HEK293 (cell line): ENCODE measurements around the gene ANGPT4.

Source experiments
- CTCF ChIA-PET: fragments of 350-600 bp; formaldehyde crosslinking; extraction: SDS; loops from one replicate; lab custom pipeline; 2021; ENCODE audit warnings: antibody characterized with exemption; lab: Yijun Ruan, JAX
- POLR2A ChIA-PET: fragments of 300-600 bp; formaldehyde crosslinking; extraction: SDS; loops from one replicate; lab custom pipeline; 2020; ENCODE audit warnings: antibody characterized with exemption, inconsistent platforms; lab: Yijun Ruan, JAX
- H3K27ac ChIP-seq: fragments of 200-500 bp; sonication (Bioruptor generic); 2 replicates; pipeline ENCODE4 v1.5.1; 2014; ENCODE audit warnings: low read depth, low read length, control low read depth, inconsistent platforms; ENCODE audit errors: extremely low read depth
- H3K36me3 ChIP-seq, 2 experiments: fragments of 200-500 bp in 1 of 2; sonication (Bioruptor generic) in 1 of 2; 1 replicate in 1 of 2; 2 replicates in 1 of 2; pipeline ENCODE4 v1.5.1; 2014 to 2017; ENCODE audit warnings: inconsistent platforms in 2 of 2, low read length in 2 of 2; ENCODE audit not compliant: control insufficient read depth in 2 of 2, insufficient read depth in 1 of 2
- H3K4me1 ChIP-seq: fragments of 200-500 bp; sonication (Bioruptor generic); 2 replicates; pipeline ENCODE4 v1.5.1; 2014; ENCODE audit warnings: mild to moderate bottlenecking, low read length, inconsistent platforms; ENCODE audit not compliant: control insufficient read depth, insufficient read depth
- H3K4me3 ChIP-seq: 2 replicates; pipeline ENCODE4 v1.5.1; 2011; ENCODE audit warnings: low read depth, mild to moderate bottlenecking, control low read depth, low read length, moderate library complexity
- H3K9me3 ChIP-seq: fragments of 200-500 bp; sonication (Bioruptor generic); 2 replicates; pipeline ENCODE4 v1.5.1; 2014; ENCODE audit warnings: low read depth, low read length, inconsistent platforms; ENCODE audit not compliant: control insufficient read depth, insufficient read depth
- BCL11A ChIP-seq: fragments of 450-650 bp; formaldehyde crosslinking; IDR thresholded peaks from 2 replicates; pipeline ENCODE4 v1.5.1; 2016; ENCODE audit warnings: low read depth, missing biosample characterization, missing genetic modification characterization
- EGR2 ChIP-seq: fragments of 450-650 bp; formaldehyde crosslinking; IDR thresholded peaks from 2 replicates; pipeline ENCODE4 v1.5.1; 2016; ENCODE audit warnings: low read depth, missing biosample characterization, missing genetic modification characterization
- HOXC10 ChIP-seq: sonication (generic); formaldehyde crosslinking; IDR thresholded peaks from 2 replicates; pipeline ENCODE4 v1.8.1; 2023; ENCODE audit warnings: mild to moderate bottlenecking, missing genetic modification reagents
- IKZF3 ChIP-seq: fragments of 450-650 bp; IDR thresholded peaks from 2 replicates; pipeline ENCODE4 v1.5.0; 2018; ENCODE audit warnings: missing biosample characterization, mild to moderate bottlenecking, missing genetic modification characterization, moderate library complexity
- KLF10 ChIP-seq: fragments of 450-650 bp; IDR thresholded peaks from 2 replicates; pipeline ENCODE4 v1.5.1; 2018; ENCODE audit warnings: missing biosample characterization, mild to moderate bottlenecking, missing genetic modification characterization
- MZF1 ChIP-seq: fragments of 450-650 bp; formaldehyde crosslinking; IDR thresholded peaks from 2 replicates; pipeline ENCODE4 v1.5.1; 2017; ENCODE audit warnings: missing biosample characterization, missing genetic modification characterization, borderline replicate concordance
- WT1 ChIP-seq: fragments of 450-650 bp; formaldehyde crosslinking; IDR thresholded peaks from 2 replicates; pipeline ENCODE4 v1.5.1; 2016; ENCODE audit warnings: missing biosample characterization, missing genetic modification characterization
- ZBTB20 ChIP-seq: fragments of 450-650 bp; formaldehyde crosslinking; IDR thresholded peaks from 2 replicates; pipeline ENCODE4 v1.5.1; 2016; ENCODE audit warnings: missing biosample characterization, missing genetic modification characterization
- ZBTB49 ChIP-seq: fragments of 450-650 bp; formaldehyde crosslinking; IDR thresholded peaks from 2 replicates; pipeline ENCODE4 v1.5.1; 2016; ENCODE audit warnings: missing biosample characterization, missing genetic modification characterization, low read depth
- ZBTB8A ChIP-seq: fragments of 450-650 bp; formaldehyde crosslinking; IDR thresholded peaks from 2 replicates; pipeline ENCODE4 v1.5.1; 2016; ENCODE audit warnings: missing biosample characterization, missing genetic modification characterization
- ZFHX2 ChIP-seq: fragments of 450-650 bp; formaldehyde crosslinking; conservative IDR thresholded peaks from 2 replicates; pipeline ENCODE4 v1.5.1; 2016; ENCODE audit warnings: missing biosample characterization, missing genetic modification characterization
- ZNF138 ChIP-seq: fragments of 450-650 bp; formaldehyde crosslinking; IDR thresholded peaks from 2 replicates; pipeline ENCODE4 v1.5.1; 2016; ENCODE audit warnings: missing biosample characterization, missing genetic modification characterization, borderline replicate concordance
- ZNF2 ChIP-seq: fragments of 450-650 bp; formaldehyde crosslinking; IDR thresholded peaks from 2 replicates; pipeline ENCODE4 v1.5.1; 2016; ENCODE audit warnings: missing biosample characterization, missing genetic modification characterization
- ZNF223 ChIP-seq: fragments of 450-650 bp; formaldehyde crosslinking; IDR thresholded peaks from 2 replicates; pipeline ENCODE4 v1.5.1; 2016; ENCODE audit warnings: missing biosample characterization, missing genetic modification characterization
- ZNF24 ChIP-seq: fragments of 450-650 bp; formaldehyde crosslinking; IDR thresholded peaks from 2 replicates; pipeline ENCODE4 v1.5.1; 2016; ENCODE audit warnings: missing biosample characterization, missing genetic modification characterization
- ZNF26 ChIP-seq: fragments of 450-650 bp; formaldehyde crosslinking; IDR thresholded peaks from 2 replicates; pipeline ENCODE4 v1.5.1; 2016; ENCODE audit warnings: missing biosample characterization, missing genetic modification characterization
- ZNF302 ChIP-seq: fragments of 450-650 bp; formaldehyde crosslinking; IDR thresholded peaks from 2 replicates; pipeline ENCODE4 v1.5.1; 2016; ENCODE audit warnings: missing biosample characterization, missing genetic modification characterization, low read depth
- ZNF404 ChIP-seq: fragments of 450-650 bp; formaldehyde crosslinking; IDR thresholded peaks from 2 replicates; pipeline ENCODE4 v1.5.1; 2017; ENCODE audit warnings: missing biosample characterization, missing genetic modification characterization
- ZNF501 ChIP-seq: fragments of 450-650 bp; formaldehyde crosslinking; IDR thresholded peaks from 2 replicates; pipeline ENCODE4 v1.5.1; 2016; ENCODE audit warnings: missing biosample characterization, missing genetic modification characterization
- ZNF510 ChIP-seq: fragments of 450-650 bp; formaldehyde crosslinking; IDR thresholded peaks from 2 replicates; pipeline ENCODE4 v1.5.1; 2018; ENCODE audit warnings: mild to moderate bottlenecking, missing genetic modification characterization, missing biosample characterization; ENCODE audit not compliant: insufficient replicate concordance
- ZNF624 ChIP-seq: fragments of 450-650 bp; formaldehyde crosslinking; IDR thresholded peaks from 2 replicates; pipeline ENCODE4 v1.5.1; 2017; ENCODE audit warnings: missing biosample characterization, missing genetic modification characterization
- ZNF664 ChIP-seq: fragments of 450-650 bp; formaldehyde crosslinking; IDR thresholded peaks from 2 replicates; pipeline ENCODE4 v1.5.1; 2016; ENCODE audit warnings: missing biosample characterization, missing genetic modification characterization
- ZNF792 ChIP-seq: fragments of 450-650 bp; formaldehyde crosslinking; IDR thresholded peaks from 2 replicates; pipeline ENCODE4 v1.5.1; 2016; ENCODE audit warnings: missing biosample characterization, missing genetic modification characterization
- ZSCAN16 ChIP-seq: fragments of 450-650 bp; formaldehyde crosslinking; IDR thresholded peaks from 2 replicates; pipeline ENCODE4 v1.5.1; 2016; ENCODE audit warnings: missing biosample characterization, missing genetic modification characterization
- TF ChIP-seq, protein P1 (sequence below): fragments of 450-650 bp; formaldehyde crosslinking; IDR thresholded peaks from 2 replicates; pipeline ENCODE4 v1.5.1; 2016; ENCODE audit warnings: missing biosample characterization, missing genetic modification characterization
- TF ChIP-seq, protein P2 (sequence below): fragments of 450-650 bp; formaldehyde crosslinking; IDR thresholded peaks from 2 replicates; pipeline ENCODE4 v1.5.1; 2016; ENCODE audit warnings: missing biosample characterization, missing genetic modification characterization
- TF ChIP-seq, protein P3 (sequence below): fragments of 450-650 bp; formaldehyde crosslinking; IDR thresholded peaks from 2 replicates; pipeline ENCODE4 v1.5.1; 2016; ENCODE audit warnings: missing biosample characterization, missing genetic modification characterization

The ANGPT4 gene

DNA sequence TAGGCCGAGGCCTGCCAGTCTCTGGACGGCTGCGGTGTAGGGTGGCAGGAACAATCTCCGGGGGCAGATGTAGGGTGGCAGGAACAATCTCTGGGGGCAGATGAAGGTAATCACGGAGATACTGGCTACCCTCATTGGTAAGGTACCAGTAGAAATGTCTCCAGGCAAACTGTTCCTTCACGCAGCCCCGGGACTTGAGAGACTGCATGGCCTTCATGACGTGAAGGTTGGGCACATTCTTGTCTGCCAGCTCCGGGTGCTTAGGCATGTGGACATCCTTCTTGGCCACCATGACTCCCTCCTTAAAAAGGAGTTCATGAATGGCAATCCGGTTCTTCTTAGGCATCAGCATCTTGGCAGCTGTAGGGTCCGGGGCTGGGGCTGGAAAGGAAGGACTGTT is 76.5 kb downstream of the ANGPT4 start (continued):
- TF ChIP-seq MZF1 (tag by site-specific recombination) = no peak
- TF ChIP-seq, protein P1, sequence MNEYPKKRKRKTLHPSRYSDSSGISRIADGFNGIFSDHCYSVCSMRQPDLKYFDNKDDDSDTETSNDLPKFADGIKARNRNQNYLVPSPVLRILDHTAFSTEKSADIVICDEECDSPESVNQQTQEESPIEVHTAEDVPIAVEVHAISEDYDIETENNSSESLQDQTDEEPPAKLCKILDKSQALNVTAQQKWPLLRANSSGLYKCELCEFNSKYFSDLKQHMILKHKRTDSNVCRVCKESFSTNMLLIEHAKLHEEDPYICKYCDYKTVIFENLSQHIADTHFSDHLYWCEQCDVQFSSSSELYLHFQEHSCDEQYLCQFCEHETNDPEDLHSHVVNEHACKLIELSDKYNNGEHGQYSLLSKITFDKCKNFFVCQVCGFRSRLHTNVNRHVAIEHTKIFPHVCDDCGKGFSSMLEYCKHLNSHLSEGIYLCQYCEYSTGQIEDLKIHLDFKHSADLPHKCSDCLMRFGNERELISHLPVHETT (tag by site-specific recombination) = no peak
- TF ChIP-seq WT1 = no peak
- TF ChIP-seq IKZF3 (tag by site-specific recombination) = no peak

GRCh38 chr20:839015-839414 is 77.1 kb downstream of the ANGPT4 start:
- Histone ChIP-seq H3K9me3 (no peaks in the 10 kb centered on the region), H3K27ac (no peak overlapping the region), H3K4me1 (peaks cover 3% of the 10 kb centered on the region), H3K4me3 (no peak overlapping the region), H3K36me3 (no peaks in the 10 kb centered on the region)
- ChIA-PET CTCF (interaction anchor here (2.0 kb wide), 1 partner anchor 117 kb away, joined by 9 read pairs; no protein-coding TSS in a partner anchor), POLR2A (no interaction called here)
- TF ChIP-seq ZNF792 (tag by site-specific recombination) = no peak
- TF ChIP-seq ZBTB49 = no peak
- no peak for TF ChIP-seq ZSCAN16 (tag by site-specific recombination)
- TF ChIP-seq ZBTB8A (tag by site-specific recombination) = no peak
- TF ChIP-seq ZNF24 = no peak
- TF ChIP-seq, protein P2, sequence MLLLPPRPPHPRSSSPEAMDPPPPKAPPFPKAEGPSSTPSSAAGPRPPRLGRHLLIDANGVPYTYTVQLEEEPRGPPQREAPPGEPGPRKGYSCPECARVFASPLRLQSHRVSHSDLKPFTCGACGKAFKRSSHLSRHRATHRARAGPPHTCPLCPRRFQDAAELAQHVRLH (tag by site-specific recombination) = no peak
- TF ChIP-seq, protein P3, sequence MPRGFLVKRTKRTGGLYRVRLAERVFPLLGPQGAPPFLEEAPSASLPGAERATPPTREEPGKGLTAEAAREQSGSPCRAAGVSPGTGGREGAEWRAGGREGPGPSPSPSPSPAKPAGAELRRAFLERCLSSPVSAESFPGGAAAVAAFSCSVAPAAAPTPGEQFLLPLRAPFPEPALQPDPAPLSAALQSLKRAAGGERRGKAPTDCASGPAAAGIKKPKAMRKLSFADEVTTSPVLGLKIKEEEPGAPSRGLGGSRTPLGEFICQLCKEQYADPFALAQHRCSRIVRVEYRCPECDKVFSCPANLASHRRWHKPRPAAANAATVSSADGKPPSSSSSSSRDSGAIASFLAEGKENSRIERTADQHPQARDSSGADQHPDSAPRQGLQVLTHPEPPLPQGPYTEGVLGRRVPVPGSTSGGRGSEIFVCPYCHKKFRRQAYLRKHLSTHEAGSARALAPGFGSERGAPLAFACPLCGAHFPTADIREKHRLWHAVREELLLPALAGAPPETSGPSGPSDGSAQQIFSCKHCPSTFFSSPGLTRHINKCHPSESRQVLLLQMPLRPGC (tag by site-specific recombination) = no peak

DNA sequence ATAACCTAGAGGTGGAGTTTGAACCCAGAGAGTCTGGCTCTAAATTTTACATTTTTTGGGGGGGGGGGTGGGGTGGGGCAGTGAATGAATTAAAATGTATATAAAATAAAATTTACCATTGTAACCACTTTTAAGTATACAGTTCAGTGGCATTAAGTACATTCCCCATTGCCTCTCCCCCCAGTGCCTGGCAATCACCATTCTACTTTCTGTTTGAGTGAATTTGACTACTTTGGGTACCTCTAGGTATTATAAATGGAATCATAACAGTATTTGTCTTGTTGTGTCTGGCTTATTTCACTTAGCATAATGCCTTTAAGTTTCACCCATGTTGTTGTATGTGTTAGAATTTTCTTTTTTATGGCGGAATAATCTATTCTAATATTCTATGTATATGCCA is 79.9 kb downstream of the ANGPT4 start:
- ChIA-PET CTCF (no interaction called here), POLR2A (no interaction called here)
- H3K9me3 ChIP-seq = no peaks in the 10 kb centered on the region
- H3K27ac ChIP-seq = no peak overlapping the region
- TF ChIP-seq, protein P1 (tag by site-specific recombination) = no peak
- TF ChIP-seq ZNF404 (tag by site-specific recombination) (no peak), ZNF26 (tag by site-specific recombination) (no peak), ZBTB20 (no peak), ZNF510 (no peak), ZNF624 (tag by site-specific recombination) (no peak), ZNF302 (tag by site-specific recombination) (no peak), ZNF664 (tag by site-specific recombination) (no peak), BCL11A (tag by site-specific recombination) (no peak), ZFHX2 (tag by site-specific recombination) (no peak), HOXC10 (CRISPR knock-in tag) (no peak), ZNF501 (no peak), KLF10 (tag by site-specific recombination) (no peak), ZNF223 (tag by site-specific recombination) (no peak), ZNF138 (no peak), EGR2 (tag by site-specific recombination) (no peak), ZNF2 (tag by site-specific recombination) (no peak)
- peaks cover 3% of the 10 kb centered on the region; the same call in 1 of the 2 replicates for H3K4me1 ChIP-seq
- no peak overlapping the region for H3K4me3 ChIP-seq
- no peaks in the 10 kb centered on the region for H3K36me3 ChIP-seq
